ENCODE data around the gene UBAC1. TPM values are rescaled to one million over a fixed set of nuclear protein-coding genes. Genes with fewer than 3 reads are reported as not detected.

Gene UBAC1
- total and polyA plus RNA-seq, 4 donors, result 24.1 to 49.9 (median 37.5) TPM

GRCh38 chr9:135984072-135984710 is 23.0 kb upstream of the UBAC1 start:
- Histone ChIP-seq H3K4me3 (ENCODE audit: low read length in 2 of 2) (no peak overlapping the region), H3K27me3 (ENCODE audit: control insufficient read depth in 1 of 2, insufficient read depth in 2 of 2, low read length in 1 of 2) (no peaks in the 10 kb centered on the region), H3K9me3 (ENCODE audit: control insufficient read depth, low read length) (no peaks in the 10 kb centered on the region), H3K27ac (ENCODE audit: low read depth in 1 of 2, low read length in 2 of 2) (no peak overlapping the region), H3K4me1 (ENCODE audit: control insufficient read depth in 1 of 2, insufficient read depth in 2 of 2, low read length in 2 of 2) (no peaks in the 10 kb centered on the region), H3K36me3 (ENCODE audit: control insufficient read depth in 1 of 2, insufficient read depth in 2 of 2, low read length in 1 of 2) (no peaks in the 10 kb centered on the region)
- WGBS, 2 donors, result 68 to 69% methylated on average over 22 of the region's 22 CpGs
- DNase-seq (no peak), ATAC-seq (ENCODE audit: low FRiP score) (no peak)
- intact Hi-C loops (cut with DNase I), result no loop called here

GRCh38 chr9:135983208-135984071 is 22.3 kb upstream of the UBAC1 start:
- no peak for ATAC-seq (ENCODE audit: low FRiP score)
- 77 to 79% methylated on average over 26 of the region's 26 CpGs for WGBS, 2 donors
- H3K36me3 ChIP-seq (ENCODE audit: control insufficient read depth in 1 of 2, insufficient read depth in 2 of 2, low read length in 1 of 2), result no peaks in the 10 kb centered on the region
- DNase-seq, result no peak
- H3K27me3 ChIP-seq (ENCODE audit: control insufficient read depth in 1 of 2, insufficient read depth in 2 of 2, low read length in 1 of 2), result no peaks in the 10 kb centered on the region
- H3K4me3 ChIP-seq (ENCODE audit: low read length in 2 of 2), result no peak overlapping the region
- no peak overlapping the region for H3K27ac ChIP-seq (ENCODE audit: low read depth in 1 of 2, low read length in 2 of 2)
- no peaks in the 10 kb centered on the region for H3K4me1 ChIP-seq (ENCODE audit: control insufficient read depth in 1 of 2, insufficient read depth in 2 of 2, low read length in 2 of 2)
- intact Hi-C loops (cut with DNase I), result no loop called here
- H3K9me3 ChIP-seq (ENCODE audit: control insufficient read depth, low read length), result no peaks in the 10 kb centered on the region

- intact Hi-C loops (cut with DNase I), result no loop called here
- 80 to 85% methylated on average over 21 to 24 of the region's 24 CpGs for WGBS, 2 donors
- no peak overlapping the region for H3K27ac ChIP-seq (ENCODE audit: low read depth in 1 of 2, low read length in 2 of 2)
- ATAC-seq (ENCODE audit: low FRiP score) (no peak), DNase-seq (no peak)
- H3K9me3 ChIP-seq (ENCODE audit: control insufficient read depth, low read length), result no peaks in the 10 kb centered on the region
- no peaks in the 10 kb centered on the region for H3K27me3 ChIP-seq (ENCODE audit: control insufficient read depth in 1 of 2, insufficient read depth in 2 of 2, low read length in 1 of 2)
- no peaks in the 10 kb centered on the region for H3K36me3 ChIP-seq (ENCODE audit: control insufficient read depth in 1 of 2, insufficient read depth in 2 of 2, low read length in 1 of 2)
- H3K4me1 ChIP-seq (ENCODE audit: control insufficient read depth in 1 of 2, insufficient read depth in 2 of 2, low read length in 2 of 2), result no peaks in the 10 kb centered on the region
- no peak overlapping the region for H3K4me3 ChIP-seq (ENCODE audit: low read length in 2 of 2)
These were observed 21.5 kb upstream of the UBAC1 start for GRCh38 chr9:135982499-135983207.

- Histone ChIP-seq H3K27me3 (ENCODE audit: control insufficient read depth in 1 of 2, insufficient read depth in 2 of 2, low read length in 1 of 2) (no peaks in the 10 kb centered on the region), H3K4me1 (ENCODE audit: control insufficient read depth in 1 of 2, insufficient read depth in 2 of 2, low read length in 2 of 2) (no peaks in the 10 kb centered on the region)
- no peak for ATAC-seq (ENCODE audit: low FRiP score)
These were observed 19.9 kb upstream of the UBAC1 start for GRCh38 chr9:135980926-135981630.

GRCh38 chr9:135979547-135980166 is 18.5 kb upstream of the UBAC1 start:
- no peak for DNase-seq
- Histone ChIP-seq H3K36me3 (ENCODE audit: control insufficient read depth in 1 of 2, insufficient read depth in 2 of 2, low read length in 1 of 2) (no peaks in the 10 kb centered on the region), H3K27ac (ENCODE audit: low read depth in 1 of 2, low read length in 2 of 2) (no peak overlapping the region), H3K4me3 (ENCODE audit: low read length in 2 of 2) (no peak overlapping the region), H3K27me3 (ENCODE audit: control insufficient read depth in 1 of 2, insufficient read depth in 2 of 2, low read length in 1 of 2) (no peaks in the 10 kb centered on the region), H3K4me1 (ENCODE audit: control insufficient read depth in 1 of 2, insufficient read depth in 2 of 2, low read length in 2 of 2) (no peaks in the 10 kb centered on the region), H3K9me3 (ENCODE audit: control insufficient read depth, low read length) (no peaks in the 10 kb centered on the region)
- intact Hi-C loops (cut with DNase I), result no loop called here
- ATAC-seq (ENCODE audit: low FRiP score), result no peak
- 47 to 52% methylated on average over 19 of the region's 19 CpGs for WGBS, 2 donors

More at GRCh38 chr9:135980926-135981630, 19.9 kb upstream of the UBAC1 start:
- 87 to 89% methylated on average over 19 to 29 of the region's 29 CpGs for WGBS, 2 donors
- no peak overlapping the region for H3K4me3 ChIP-seq (ENCODE audit: low read length in 2 of 2)
- no peaks in the 10 kb centered on the region for H3K36me3 ChIP-seq (ENCODE audit: control insufficient read depth in 1 of 2, insufficient read depth in 2 of 2, low read length in 1 of 2)
- H3K27ac ChIP-seq (ENCODE audit: low read depth in 1 of 2, low read length in 2 of 2), result no peak overlapping the region
- H3K9me3 ChIP-seq (ENCODE audit: control insufficient read depth, low read length), result no peaks in the 10 kb centered on the region
- DNase-seq, result no peak
- intact Hi-C loops (cut with DNase I), result no loop called here

GRCh38 chr9:135978642-135979546 is 17.7 kb upstream of the UBAC1 start:
- intact Hi-C loops (cut with DNase I), result no loop called here
- H3K9me3 ChIP-seq (ENCODE audit: control insufficient read depth, low read length), result no peaks in the 10 kb centered on the region
- ATAC-seq (ENCODE audit: low FRiP score), result no peak
- no peak overlapping the region for H3K27ac ChIP-seq (ENCODE audit: low read depth in 1 of 2, low read length in 2 of 2)
- no peak overlapping the region for H3K4me3 ChIP-seq (ENCODE audit: low read length in 2 of 2)
- WGBS, 2 donors, result 20 to 34% methylated on average over 15 to 20 of the region's 20 CpGs
- H3K36me3 ChIP-seq (ENCODE audit: control insufficient read depth in 1 of 2, insufficient read depth in 2 of 2, low read length in 1 of 2), result no peaks in the 10 kb centered on the region
- DNase-seq, result no peak
- H3K27me3 ChIP-seq (ENCODE audit: control insufficient read depth in 1 of 2, insufficient read depth in 2 of 2, low read length in 1 of 2), result no peaks in the 10 kb centered on the region
- no peaks in the 10 kb centered on the region for H3K4me1 ChIP-seq (ENCODE audit: control insufficient read depth in 1 of 2, insufficient read depth in 2 of 2, low read length in 2 of 2)

- H3K36me3 ChIP-seq (ENCODE audit: control insufficient read depth in 1 of 2, insufficient read depth in 2 of 2, low read length in 1 of 2), result no peaks in the 10 kb centered on the region
- no peak overlapping the region for H3K27ac ChIP-seq (ENCODE audit: low read depth in 1 of 2, low read length in 2 of 2)
- no peaks in the 10 kb centered on the region for H3K9me3 ChIP-seq (ENCODE audit: control insufficient read depth, low read length)
- H3K4me3 ChIP-seq (ENCODE audit: low read length in 2 of 2), result no peak overlapping the region
- 61 to 62% methylated on average over 13 of the region's 13 CpGs for WGBS, 2 donors
- DNase-seq (no peak), ATAC-seq (ENCODE audit: low FRiP score) (no peak)
- no peaks in the 10 kb centered on the region for H3K27me3 ChIP-seq (ENCODE audit: control insufficient read depth in 1 of 2, insufficient read depth in 2 of 2, low read length in 1 of 2)
- no peaks in the 10 kb centered on the region for H3K4me1 ChIP-seq (ENCODE audit: control insufficient read depth in 1 of 2, insufficient read depth in 2 of 2, low read length in 2 of 2)
- intact Hi-C loops (cut with DNase I), result no loop called here
These were observed 15.8 kb upstream of the UBAC1 start for GRCh38 chr9:135976944-135977343.

Measured in aorta (tissue), 5 donors.